GM13976 (cell line): ENCODE results near the gene KATNA1.
A peak's percentile ranks its signal among the peaks of the same experiment; 100 is the strongest.

Source experiments
- DNase-seq: peaks from one replicate; pipeline ENCODE4 v3.0.0; 2012; ENCODE audit warnings: low spot score
- CTCF ChIP-seq: IDR thresholded peaks from 2 replicates; pipeline ENCODE4 v1.5.1; 2012; ENCODE audit warnings: borderline replicate concordance, mild to moderate bottlenecking; ENCODE audit not compliant: insufficient read depth; ENCODE audit errors: extremely low read depth, missing control alignments, control extremely low read depth
- in situ Hi-C: fragments of 300-500 bp; cut with MboI; formaldehyde crosslinking; loops from one replicate; pipeline ENCODE4 v1.12.0; 2022; ENCODE audit warnings: low sequenced_read_pairs, mixed read lengths, inconsistent platforms; ENCODE audit not compliant: unreplicated experiment

The KATNA1 gene

DNA sequence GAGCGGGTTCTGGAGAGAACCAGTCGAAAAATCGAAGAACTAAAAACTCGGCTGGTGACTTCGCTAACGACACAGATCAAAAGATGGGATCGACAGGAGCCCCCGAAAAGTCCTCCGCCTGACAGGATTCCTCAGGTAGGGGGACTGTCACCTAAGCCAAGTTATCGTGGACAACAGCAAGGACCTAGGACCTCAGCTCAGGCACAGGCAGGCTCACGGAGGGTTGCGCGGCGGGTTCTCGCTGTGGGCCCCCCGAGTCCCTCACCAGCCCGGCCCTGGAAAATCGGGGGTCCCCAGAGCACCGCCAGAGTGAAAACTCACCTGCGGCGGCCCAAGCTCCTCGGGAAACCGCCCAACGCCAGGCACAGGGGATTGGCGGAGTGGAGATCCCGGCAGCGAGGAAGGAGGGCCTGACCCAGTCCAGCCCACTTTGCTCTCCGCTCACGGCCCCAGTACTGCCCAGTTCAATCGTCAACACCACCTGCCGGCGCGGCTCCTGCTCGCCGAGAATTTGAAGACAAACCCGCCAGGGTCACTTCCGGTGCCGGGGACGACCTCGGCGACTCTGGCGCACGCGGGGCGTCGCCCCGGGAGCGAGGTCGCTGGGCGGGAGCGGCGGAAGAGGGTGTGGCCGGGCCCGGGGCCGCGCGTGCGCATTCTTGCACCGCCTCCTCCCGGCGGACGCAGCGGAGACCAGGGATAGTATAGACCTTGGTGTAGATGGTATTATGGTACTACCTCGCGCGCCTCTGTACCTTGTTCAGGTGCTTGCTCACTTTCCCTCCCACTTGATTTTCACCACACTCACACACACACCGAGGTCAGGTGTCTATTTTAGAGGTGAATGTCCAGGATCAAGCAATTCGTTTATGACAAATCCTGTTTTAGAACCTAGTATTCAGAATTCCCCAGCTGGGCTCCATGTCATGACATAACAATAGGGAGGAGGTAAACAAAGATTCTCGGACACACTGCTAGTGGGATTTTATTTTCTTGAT, at the start of gene KATNA1:
KATNA1 (minus strand) TSS at position 567 of the 998 bp plus-strand sequence. CDS start 10,167 bp downstream, outside the sequence.
- in situ Hi-C loops: no loop called here
- peak; percentile 98 for DNase-seq
- no peak for TF ChIP-seq CTCF

DNA sequence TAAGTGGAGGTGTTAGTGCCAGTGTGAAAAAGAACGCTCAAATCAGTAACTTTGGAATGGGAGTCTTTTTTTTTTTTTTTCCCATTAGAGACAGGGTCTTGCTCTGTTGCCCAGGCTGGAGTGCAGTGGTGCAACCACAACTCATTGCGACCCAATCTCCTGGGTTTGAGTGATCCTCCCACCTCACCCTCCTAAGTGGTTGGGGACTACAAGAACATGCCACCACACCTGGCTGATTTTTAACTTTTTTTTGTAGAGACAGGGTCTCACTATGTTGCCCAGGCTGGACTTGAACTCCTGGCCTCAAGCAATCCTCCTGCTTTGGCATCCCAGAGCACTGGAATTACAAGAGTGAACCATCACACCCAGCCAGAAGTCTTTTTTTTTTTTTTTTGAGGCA, 49.7 kb upstream of the KATNA1 start:
- no peak for DNase-seq
- in situ Hi-C loops: no loop called here
- TF ChIP-seq CTCF: no peak

DNA sequence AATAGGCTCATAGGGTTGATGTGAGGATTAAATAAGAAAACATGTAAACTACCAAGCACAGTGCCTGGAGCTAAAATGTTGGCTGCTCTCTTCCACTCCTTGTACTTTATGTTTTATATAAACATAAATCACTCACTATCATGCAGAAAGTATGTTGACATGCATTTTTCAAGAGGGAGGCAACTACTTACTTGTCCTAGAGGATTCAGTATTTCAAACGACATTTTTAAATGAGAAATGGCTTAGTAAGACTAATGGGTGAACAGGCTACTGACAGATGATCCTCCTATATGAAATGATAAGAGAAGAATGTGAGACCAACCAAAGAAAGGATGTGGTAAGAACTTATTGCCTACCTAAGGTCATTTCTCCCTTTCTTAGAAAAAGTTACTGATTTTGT, 48.4 kb upstream of the KATNA1 start:
- in situ Hi-C loops: no loop called here
- no peak for DNase-seq
- TF ChIP-seq CTCF: no peak

- DNase-seq: no peak
- no peak for TF ChIP-seq CTCF
- in situ Hi-C loops: no loop called here
Observed at GRCh38 chr6:149694921-149695320, 46.4 kb upstream of the KATNA1 start.

DNA sequence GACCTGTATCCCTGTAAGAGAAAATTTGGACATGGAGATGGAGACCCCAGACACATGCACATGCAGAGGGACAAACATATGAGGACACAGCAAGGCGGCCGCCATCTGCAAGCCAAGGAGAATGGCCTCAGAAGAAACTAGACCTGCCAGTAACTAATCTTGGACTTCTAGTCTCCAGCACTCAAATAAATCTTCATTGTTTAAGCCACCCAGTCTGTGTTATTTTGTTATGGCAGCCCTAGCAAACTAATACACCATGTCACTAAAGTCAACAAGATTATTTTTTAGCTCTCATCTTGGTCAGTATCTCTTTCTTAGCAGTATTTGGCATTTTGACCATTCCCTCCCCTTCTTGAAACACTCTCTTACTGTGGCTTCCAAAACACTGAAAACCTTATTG, 42.7 kb upstream of the KATNA1 start:
- in situ Hi-C loops: no loop called here
- no peak for DNase-seq
- TF ChIP-seq CTCF: no peak

DNA sequence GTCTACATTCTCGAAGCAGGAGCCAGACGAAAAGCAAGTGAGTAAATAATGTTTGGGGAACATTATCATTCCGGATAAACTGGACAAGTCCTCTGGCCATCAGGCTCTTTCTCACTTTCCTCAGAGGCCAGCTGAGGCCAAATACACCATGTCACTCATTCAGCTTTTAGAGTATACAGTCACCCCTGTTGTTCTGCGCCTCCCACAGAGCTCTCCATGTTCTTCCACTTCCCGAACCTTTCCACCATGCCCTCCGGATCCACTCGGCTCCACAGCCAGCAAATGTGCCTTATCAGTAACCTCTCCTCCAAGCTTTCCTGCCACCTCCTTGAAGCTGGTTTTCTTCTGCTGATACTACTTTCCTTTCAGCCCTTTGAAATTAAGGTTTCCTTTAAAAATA, 37.7 kb upstream of the KATNA1 start:
- in situ Hi-C loops: no loop called here
- no peak for TF ChIP-seq CTCF
- DNase-seq: no peak
